Measurements from ENCODE around the gene TRIO.

Gene TRIO

DNA sequence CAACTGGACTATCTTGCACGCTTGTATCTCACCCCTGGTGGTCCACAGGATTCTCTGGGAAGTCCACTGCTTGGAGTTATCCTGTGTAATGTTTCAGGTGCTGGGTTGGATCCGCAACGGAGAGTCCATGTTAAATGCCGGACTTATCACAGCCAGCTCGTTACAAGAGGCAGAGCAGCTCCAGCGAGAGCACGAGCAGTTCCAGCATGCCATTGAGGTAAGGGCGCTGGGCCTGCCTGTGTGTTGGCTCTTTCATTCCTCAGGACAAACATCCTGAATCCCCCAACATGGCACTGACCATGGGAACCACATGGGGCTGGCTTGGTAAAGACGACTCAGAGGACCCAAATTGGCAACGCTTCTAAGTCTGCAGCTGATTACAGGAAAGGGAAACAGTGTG, 223.6 kb downstream of the TRIO start:
- no peaks in the 10 kb centered on the region for H3K27me3 ChIP-seq

DNA sequence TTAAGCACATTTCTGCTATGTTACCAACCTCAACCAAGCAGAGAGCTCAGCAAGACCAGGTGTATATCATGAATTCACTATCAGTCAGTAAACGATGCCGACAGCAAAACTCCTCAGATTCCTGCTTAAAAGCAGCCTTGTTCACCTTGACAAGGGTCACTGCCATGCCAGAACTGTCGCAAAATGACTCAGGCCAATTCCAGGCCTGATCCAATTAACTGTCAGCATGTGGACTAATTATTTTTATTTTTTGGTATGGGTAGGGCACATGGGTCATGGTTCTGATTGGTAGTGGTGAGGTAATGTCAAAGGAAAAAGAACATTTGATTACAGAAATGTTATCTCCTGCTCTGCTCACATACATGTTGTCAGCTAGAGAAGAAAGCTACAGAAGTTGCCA, 224.2 kb downstream of the TRIO start:
- Histone ChIP-seq H3K9ac (no peak overlapping the region), H4K20me1 (peaks cover 8 to 38% (median 24%) of the 10 kb centered on the region in 11 experiments; a peak in 19 of 22 replicates), H3K4me1 (peaks cover 4 to 8% (median 8%) of the 10 kb centered on the region in 10 experiments; a peak in 19 of 20 replicates), H3K27me3 (no peaks in the 10 kb centered on the region), H3K4me3 (no peak overlapping the region), H3K9me3 (replicated peaks in 1 of 11) (no peaks in the 10 kb centered on the region), H3K36me3 (peaks cover 88 to 97% (median 95%) of the 10 kb centered on the region in 11 experiments), H3K4me2 (no peak overlapping the region), H3K27ac (no peak overlapping the region)
- no peak for TF ChIP-seq Cebpa-rat (IDR thresholded peaks at IDR 0.05)

More for the DNA sequence above, 223.6 kb downstream of the TRIO start:
- Histone ChIP-seq H3K27ac (no peak overlapping the region), H3K36me3 (peaks cover 87 to 97% (median 93%) of the 10 kb centered on the region in 11 experiments), H3K9me3 (replicated peaks in 1 of 11) (no peaks in the 10 kb centered on the region), H3K4me3 (no peak overlapping the region), H3K9ac (no peak overlapping the region), H3K4me2 (no peak overlapping the region), H4K20me1 (peaks cover 13 to 44% (median 30%) of the 10 kb centered on the region in 11 experiments; a peak in 20 of 22 replicates), H3K4me1 (peaks cover 10 to 14% (median 13%) of the 10 kb centered on the region in 10 experiments; a peak in 19 of 20 replicates)
- TF ChIP-seq Cebpa-rat (IDR thresholded peaks at IDR 0.05) = no peak

DNA sequence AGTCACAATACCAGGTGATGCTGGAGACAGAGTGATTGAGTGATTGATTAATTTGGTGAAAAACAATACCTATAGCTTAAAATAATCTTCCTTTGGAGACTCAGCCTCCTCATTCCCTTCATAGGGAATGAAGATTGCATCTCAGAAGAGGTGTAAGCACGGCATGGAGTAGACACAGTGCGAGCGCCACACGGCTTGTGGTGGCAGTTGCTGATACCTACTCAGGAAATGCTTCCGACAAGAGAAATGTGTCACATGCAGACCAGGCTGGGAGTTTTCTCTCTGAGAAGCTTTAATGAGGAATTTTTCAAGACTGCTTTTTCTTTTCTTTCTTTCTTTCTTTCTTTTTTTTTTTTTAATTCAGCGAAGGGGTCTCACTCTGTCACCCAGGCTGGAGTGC, 226.6 kb downstream of the TRIO start:
- Histone ChIP-seq H3K9me3 (replicated peaks in 1 of 11) (no peaks in the 10 kb centered on the region), H3K4me3 (no peak overlapping the region), H3K4me1 (peaks cover 0 to 8% (median 0%) of the 10 kb centered on the region in 10 experiments; a peak in 5 of 20 replicates), H3K36me3 (peaks cover 94 to 100% (median 100%) of the 10 kb centered on the region in 11 experiments), H3K27ac (no peak overlapping the region), H3K4me2 (no peak overlapping the region), H3K27me3 (no peaks in the 10 kb centered on the region), H3K9ac (no peak overlapping the region), H4K20me1 (peaks cover 0 to 31% (median 6%) of the 10 kb centered on the region in 11 experiments; a peak in 15 of 22 replicates)
- TF ChIP-seq Cebpa-rat (IDR thresholded peaks at IDR 0.05) = no peak

DNA sequence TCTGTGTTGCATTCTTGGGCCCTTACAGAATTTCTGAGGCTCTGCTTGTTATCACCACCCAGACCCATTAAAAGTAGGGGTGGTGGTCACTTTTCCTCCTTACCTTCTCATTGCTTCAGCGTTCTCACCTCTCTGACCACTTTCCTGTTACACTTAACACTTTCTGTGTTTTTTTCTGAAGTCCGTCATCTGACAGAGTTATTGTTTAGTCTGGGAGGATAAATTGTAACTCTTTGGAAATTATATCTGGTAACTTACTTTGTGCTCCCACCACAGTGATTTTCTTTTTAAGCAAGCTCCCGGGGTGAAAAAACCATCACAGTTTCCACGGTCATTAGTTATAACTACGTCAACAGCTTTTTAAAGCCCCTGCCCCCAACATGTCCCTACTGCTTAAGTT, 227.2 kb downstream of the TRIO start:
- Histone ChIP-seq H3K4me2 (no peak overlapping the region), H3K27me3 (no peaks in the 10 kb centered on the region), H3K9ac (no peak overlapping the region), H3K27ac (no peak overlapping the region), H3K4me1 (peaks cover 0 to 14% (median 3%) of the 10 kb centered on the region in 10 experiments; a peak in 10 of 20 replicates), H4K20me1 (peaks cover 0 to 25% (median 5%) of the 10 kb centered on the region in 11 experiments; a peak in 8 of 22 replicates), H3K9me3 (replicated peaks in 1 of 11) (no peaks in the 10 kb centered on the region), H3K36me3 (peaks cover 91 to 100% (median 100%) of the 10 kb centered on the region in 11 experiments), H3K4me3 (no peak overlapping the region)
- no peak for TF ChIP-seq Cebpa-rat (IDR thresholded peaks at IDR 0.05)

DNA sequence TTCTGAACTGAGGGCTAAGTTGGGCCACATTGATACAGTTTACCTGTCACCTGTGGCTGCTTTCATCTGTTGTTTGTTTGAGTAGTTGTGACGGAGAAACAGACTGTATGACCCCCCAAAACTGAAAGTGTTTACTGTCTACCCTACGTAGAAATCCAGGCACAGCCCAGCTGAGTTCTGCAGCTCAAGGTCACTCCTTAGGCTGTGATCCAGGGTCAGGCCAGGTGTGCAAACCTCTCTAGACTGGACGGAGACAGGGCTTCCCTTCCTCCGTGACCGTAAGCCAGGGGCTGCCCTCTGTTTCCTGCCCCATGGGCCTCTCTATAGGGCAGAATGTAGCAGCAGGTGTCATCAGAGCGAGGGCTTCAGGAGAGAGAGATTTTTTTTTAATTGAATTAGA, 230.5 kb downstream of the TRIO start:
- Histone ChIP-seq H3K36me3 (peaks cover 90 to 100% (median 100%) of the 10 kb centered on the region in 11 experiments), H3K9me3 (replicated peaks in 1 of 11) (no peaks in the 10 kb centered on the region), H3K4me3 (no peak overlapping the region), H3K9ac (no peak overlapping the region), H3K4me1 (peaks cover 0 to 23% (median 8%) of the 10 kb centered on the region in 10 experiments; a peak in 10 of 20 replicates), H3K4me2 (no peak overlapping the region), H3K27ac (no peak overlapping the region), H3K27me3 (no peaks in the 10 kb centered on the region), H4K20me1 (peaks cover 0 to 20% (median 6%) of the 10 kb centered on the region in 11 experiments; a peak in 8 of 22 replicates)
- TF ChIP-seq Cebpa-rat (IDR thresholded peaks at IDR 0.05) = no peak

DNA sequence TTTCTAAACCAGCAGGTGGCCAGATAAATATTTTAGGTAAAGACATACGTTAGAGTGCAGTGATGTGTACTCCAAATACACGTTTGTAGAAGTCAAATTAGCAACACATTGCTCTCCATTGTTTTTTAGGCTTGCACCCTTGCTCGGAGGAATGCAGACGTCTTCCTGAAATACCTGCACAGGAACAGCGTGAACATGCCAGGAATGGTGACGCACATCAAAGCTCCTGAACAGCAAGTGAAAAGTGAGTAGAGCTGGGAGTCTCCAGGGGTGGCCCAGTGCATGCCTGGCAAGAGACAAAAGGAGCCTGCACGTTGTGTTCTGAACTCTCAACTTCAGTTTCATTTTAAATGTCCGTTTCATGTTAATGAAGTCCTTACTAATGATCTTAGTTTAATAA, 231.0 kb downstream of the TRIO start:
- no peak overlapping the region for H3K4me3 ChIP-seq
- H3K4me2 ChIP-seq = no peak overlapping the region
- H3K9me3 ChIP-seq (replicated peaks in 1 of 11) = no peaks in the 10 kb centered on the region
- peaks cover 0 to 20% (median 6%) of the 10 kb centered on the region in 11 experiments; a peak in 7 of 22 replicates for H4K20me1 ChIP-seq
- no peak overlapping the region for H3K27ac ChIP-seq
- peaks cover 90 to 100% (median 100%) of the 10 kb centered on the region in 11 experiments for H3K36me3 ChIP-seq
- peaks cover 0 to 23% (median 8%) of the 10 kb centered on the region in 10 experiments; a peak in 10 of 20 replicates for H3K4me1 ChIP-seq
- H3K27me3 ChIP-seq = no peaks in the 10 kb centered on the region
- H3K9ac ChIP-seq = no peak overlapping the region
- no peak for TF ChIP-seq Cebpa-rat (IDR thresholded peaks at IDR 0.05)

DNA sequence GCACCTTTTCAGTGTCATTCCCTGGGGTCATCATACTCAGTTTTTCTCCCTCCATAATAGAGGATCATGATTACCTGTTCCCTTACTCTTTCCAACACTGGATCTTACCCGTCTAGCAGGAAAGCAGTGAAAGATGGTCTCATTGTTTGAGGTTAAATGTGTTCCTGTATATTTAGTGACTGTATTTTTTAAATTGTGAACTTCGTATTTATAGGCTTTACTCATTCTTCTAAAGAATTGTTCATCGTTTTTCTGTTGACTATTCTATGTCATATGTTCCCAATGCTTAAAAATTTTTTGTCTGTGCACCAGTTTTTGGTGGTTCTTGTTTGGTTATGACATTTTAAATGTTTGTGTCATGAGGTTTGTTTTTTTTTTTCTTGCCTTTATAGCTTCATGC, 233.6 kb downstream of the TRIO start:
- Histone ChIP-seq H3K4me1 (peaks cover 0 to 23% (median 8%) of the 10 kb centered on the region in 10 experiments; a peak in 10 of 20 replicates), H3K4me2 (no peak overlapping the region), H3K4me3 (no peak overlapping the region), H3K9ac (no peak overlapping the region), H3K36me3 (peaks cover 91 to 100% (median 100%) of the 10 kb centered on the region in 11 experiments), H3K27ac (no peak overlapping the region), H3K27me3 (no peaks in the 10 kb centered on the region), H3K9me3 (replicated peaks in 1 of 11) (no peaks in the 10 kb centered on the region), H4K20me1 (peaks cover 0 to 17% (median 6%) of the 10 kb centered on the region in 11 experiments; a peak in 10 of 22 replicates)
- TF ChIP-seq Cebpa-rat (IDR thresholded peaks at IDR 0.05) = no peak

DNA sequence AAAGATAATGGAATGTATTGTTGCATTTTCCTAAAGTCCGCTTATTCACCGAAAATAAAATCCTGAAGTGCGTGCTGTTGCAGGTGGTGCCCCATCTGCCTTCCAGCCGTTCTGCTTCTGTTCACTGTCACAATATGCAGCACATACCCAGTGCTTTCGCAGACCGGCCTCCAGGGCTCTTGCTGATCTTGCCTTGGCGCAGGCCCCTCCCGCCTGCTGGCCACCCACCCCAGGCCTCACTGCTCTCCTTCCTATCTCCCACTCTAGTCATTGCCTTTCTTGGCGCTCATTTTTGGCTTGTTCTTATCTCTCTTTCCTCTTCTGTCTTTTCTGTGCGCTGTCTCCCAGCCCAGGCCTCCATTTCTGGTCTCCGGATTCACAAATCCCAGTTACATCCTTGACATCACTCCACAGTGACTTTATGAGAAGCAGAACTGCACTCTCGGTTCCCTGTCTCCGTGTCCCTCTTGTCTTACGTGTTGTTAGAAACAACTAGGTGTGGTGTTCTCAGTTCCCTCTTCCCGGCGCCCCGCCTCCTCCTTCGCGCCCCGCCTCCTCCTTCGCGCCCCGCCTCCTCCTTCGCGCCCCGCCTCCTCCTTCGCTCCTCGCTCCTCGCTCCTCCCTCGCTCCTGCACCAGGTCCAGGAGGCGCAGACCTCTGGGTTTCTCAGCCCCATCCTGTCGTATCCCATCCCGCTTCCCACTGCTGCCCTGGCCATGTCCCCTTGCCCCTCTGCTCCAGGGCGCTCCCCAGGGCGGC, 236.8 kb downstream of the TRIO start:
- Histone ChIP-seq H3K9ac (no peak overlapping the region), H3K4me2 (no peak overlapping the region), H3K9me3 (replicated peaks in 1 of 11) (no peaks in the 10 kb centered on the region), H3K36me3 (peaks cover 93 to 100% (median 99%) of the 10 kb centered on the region in 11 experiments), H4K20me1 (peaks cover 0 to 19% (median 4%) of the 10 kb centered on the region in 11 experiments; a peak in 10 of 22 replicates), H3K4me3 (no peak overlapping the region), H3K27me3 (no peaks in the 10 kb centered on the region), H3K4me1 (peaks cover 0 to 20% (median 8%) of the 10 kb centered on the region in 10 experiments; a peak in 10 of 20 replicates), H3K27ac (no peak overlapping the region)
- TF ChIP-seq Cebpa-rat (IDR thresholded peaks at IDR 0.05) = no peak

DNA sequence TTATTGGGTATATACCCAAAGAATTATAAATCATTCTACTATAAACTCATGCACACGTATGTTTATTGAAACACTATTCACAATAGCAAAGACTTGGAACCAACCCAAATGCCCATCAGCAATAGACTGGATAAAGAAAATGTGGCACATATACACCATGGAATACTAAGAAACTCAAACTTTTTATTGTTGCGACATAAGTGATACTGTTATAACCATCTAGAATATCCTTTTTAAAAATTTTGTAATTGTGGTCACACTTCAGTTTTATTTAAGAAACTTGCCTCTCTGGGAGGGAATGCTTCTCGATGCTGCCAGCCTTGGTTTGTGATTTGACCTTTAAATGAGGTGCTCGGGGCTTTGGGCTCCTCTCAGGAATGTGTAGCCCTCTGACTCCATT, 237.6 kb downstream of the TRIO start:
- Histone ChIP-seq H3K4me2 (no peak overlapping the region), H3K9ac (no peak overlapping the region), H3K36me3 (peaks cover 93 to 100% (median 99%) of the 10 kb centered on the region in 11 experiments), H3K4me3 (no peak overlapping the region), H3K4me1 (peaks cover 0 to 12% (median 1%) of the 10 kb centered on the region in 10 experiments; a peak in 9 of 20 replicates), H3K27ac (no peak overlapping the region), H4K20me1 (peaks cover 0 to 13% (median 4%) of the 10 kb centered on the region in 11 experiments; a peak in 10 of 22 replicates), H3K27me3 (no peaks in the 10 kb centered on the region), H3K9me3 (replicated peaks in 1 of 11) (no peaks in the 10 kb centered on the region)
- TF ChIP-seq Cebpa-rat (IDR thresholded peaks at IDR 0.05) = peak in 3 of 11 experiments; percentile 35 to 53 (median 44); a peak in 3 of 22 replicates

All from BLaER1 treated with 17β-estradiol and CSF1 and Interleukin-3, amounts not matched to agents 10 nM and 100 nM (cell line).